HUES6 (cell line): ENCODE data around the gene CTAGE9.

Experiments used
- H3K27ac ChIP-seq: 2 replicates; pipeline ENCODE4 v1.7.0; 2013; ENCODE audit warnings: low read depth, mild to moderate bottlenecking, low read length, inconsistent platforms
- H3K27me3 ChIP-seq: 2 replicates; pipeline ENCODE4 v1.6.1; 2013; ENCODE audit warnings: low read length; ENCODE audit not compliant: control insufficient read depth, insufficient read depth
- H3K36me3 ChIP-seq: 2 replicates; pipeline ENCODE4 v1.6.1; 2013; ENCODE audit warnings: low read length; ENCODE audit not compliant: control insufficient read depth, insufficient read depth
- H3K4me1 ChIP-seq: 2 replicates; pipeline ENCODE4 v1.6.1; 2013; ENCODE audit warnings: low read length; ENCODE audit not compliant: control insufficient read depth, insufficient read depth
- H3K4me3 ChIP-seq: 2 replicates; pipeline ENCODE4 v1.5.1; 2013; ENCODE audit warnings: low read depth, low read length
- H3K9ac ChIP-seq: one replicate; pipeline ENCODE4 v1.6.1; 2013; ENCODE audit warnings: mild to moderate bottlenecking, low read length
- H3K9me3 ChIP-seq: 2 replicates; pipeline ENCODE4 v1.6.1; 2013; ENCODE audit warnings: low read depth, low read length; ENCODE audit not compliant: control insufficient read depth, insufficient read depth

The CTAGE9 gene

GRCh38 chr6:131669891-131670290 lies 40.9 kb downstream of the CTAGE9 start:
- H3K27ac ChIP-seq = no peak overlapping the region
- no peaks in the 10 kb centered on the region for H3K9me3 ChIP-seq
- peaks cover 6% of the 10 kb centered on the region; the same call in 1 of the 2 replicates for H3K27me3 ChIP-seq
- H3K4me3 ChIP-seq = no peak overlapping the region
- no peak overlapping the region for H3K9ac ChIP-seq
- no peaks in the 10 kb centered on the region for H3K36me3 ChIP-seq
- H3K4me1 ChIP-seq = no peaks in the 10 kb centered on the region

- no peaks in the 10 kb centered on the region for H3K36me3 ChIP-seq
- no peaks in the 10 kb centered on the region for H3K9me3 ChIP-seq
- peaks cover 6% of the 10 kb centered on the region; the same call in 1 of the 2 replicates for H3K27me3 ChIP-seq
- no peak overlapping the region for H3K4me3 ChIP-seq
- peaks cover 5% of the 10 kb centered on the region for H3K4me1 ChIP-seq
- no peak overlapping the region for H3K9ac ChIP-seq
- no peak overlapping the region for H3K27ac ChIP-seq
These were observed 47.1 kb downstream of the CTAGE9 start for GRCh38 chr6:131663578-131664165.

GRCh38 chr6:131660195-131660594 lies 50.6 kb downstream of the CTAGE9 start:
- Histone ChIP-seq H3K9me3 (no peaks in the 10 kb centered on the region), H3K9ac (no peak overlapping the region), H3K27ac (no peak overlapping the region), H3K27me3 (no peaks in the 10 kb centered on the region), H3K4me1 (peaks cover 5% of the 10 kb centered on the region), H3K36me3 (no peaks in the 10 kb centered on the region), H3K4me3 (no peak overlapping the region)
